ENCODE data around the gene ZNF366. TPM values are rescaled to one million over a fixed set of nuclear protein-coding genes. Genes with fewer than 3 reads are reported as not detected.
A peak's percentile ranks its signal among the peaks of the same experiment; 100 is the strongest.

Gene ZNF366
- total RNA-seq, 2 donors from 2014 or later: not detected

GRCh38 chr5:72510610-72511181 lies 3.5 kb upstream of the ZNF366 start:
- H3K4me3 Mint-ChIP-seq: no peak overlapping the region

GRCh38 chr5:72509401-72509800 lies 2.2 kb upstream of the ZNF366 start:
- no peak for TF ChIP-seq CTCF (conservative IDR thresholded peaks at IDR 0.05)
- peak; percentile 69 for DNase-seq
- WGBS, 2 experiments (ENCODE audit: insufficient coverage in 1 of 2, insufficient read length in 1 of 2): 87 to 89% methylated on average over 7 of the region's 7 CpGs
- Histone ChIP-seq H3K36me3 (ENCODE audit: control insufficient read depth, insufficient read depth, low read length) (no peaks in the 10 kb centered on the region), H3K4me3 (ENCODE audit: low read length) (no peak overlapping the region), H3K4me1 (ENCODE audit: control insufficient read depth, insufficient read depth, low read length) (no peaks in the 10 kb centered on the region), H3K9me3 (ENCODE audit: control insufficient read depth, low read length) (no peaks in the 10 kb centered on the region), H3K9ac (ENCODE audit: extremely low read depth, low read length, poor library complexity, severe bottlenecking) (no peak overlapping the region), H3K27ac (ENCODE audit: low read depth, low read length) (no peak overlapping the region), H3K27me3 (ENCODE audit: control insufficient read depth, insufficient read depth, low read length, poor library complexity, severe bottlenecking) (no peaks in the 10 kb centered on the region)
- peaks cover 2% of the 10 kb centered on the region for H3K27me3 Mint-ChIP-seq (ENCODE audit: insufficient read depth)
- peaks cover 11% of the 10 kb centered on the region for H3K4me1 Mint-ChIP-seq
- H3K36me3 Mint-ChIP-seq (ENCODE audit: low read depth): no peaks in the 10 kb centered on the region
- no peaks in the 10 kb centered on the region for H3K9me3 Mint-ChIP-seq
- H3K27ac Mint-ChIP-seq: no peak overlapping the region
- H3K4me3 Mint-ChIP-seq: no peak overlapping the region

More at GRCh38 chr5:72510610-72511181, 3.5 kb upstream of the ZNF366 start:
- Histone ChIP-seq H3K9ac (ENCODE audit: extremely low read depth, low read length, poor library complexity, severe bottlenecking) (no peak overlapping the region), H3K9me3 (ENCODE audit: control insufficient read depth, low read length) (no peaks in the 10 kb centered on the region), H3K36me3 (ENCODE audit: control insufficient read depth, insufficient read depth, low read length) (no peaks in the 10 kb centered on the region), H3K27ac (ENCODE audit: low read depth, low read length) (no peak overlapping the region), H3K4me3 (ENCODE audit: low read length) (no peak overlapping the region), H3K27me3 (ENCODE audit: control insufficient read depth, insufficient read depth, low read length, poor library complexity, severe bottlenecking) (no peaks in the 10 kb centered on the region), H3K4me1 (ENCODE audit: control insufficient read depth, insufficient read depth, low read length) (no peaks in the 10 kb centered on the region)
- Mint-ChIP-seq H3K9me3 (no peaks in the 10 kb centered on the region), H3K27ac (no peak overlapping the region), H3K4me1 (peaks cover 11% of the 10 kb centered on the region), H3K27me3 (ENCODE audit: insufficient read depth) (peaks cover 2% of the 10 kb centered on the region), H3K36me3 (ENCODE audit: low read depth) (no peaks in the 10 kb centered on the region)
- no peak for DNase-seq
- 90 to 100% methylated on average over 3 to 8 of the region's 8 CpGs for WGBS, 2 experiments (ENCODE audit: insufficient coverage in 1 of 2, insufficient read length in 1 of 2)
- no peak for TF ChIP-seq CTCF (conservative IDR thresholded peaks at IDR 0.05)

- H3K4me3 Mint-ChIP-seq: no peak overlapping the region
- peak; percentile 49 for TF ChIP-seq CTCF (conservative IDR thresholded peaks at IDR 0.05)
- Histone ChIP-seq H3K9ac (ENCODE audit: extremely low read depth, low read length, poor library complexity, severe bottlenecking) (no peak overlapping the region), H3K4me1 (ENCODE audit: control insufficient read depth, insufficient read depth, low read length) (no peaks in the 10 kb centered on the region), H3K36me3 (ENCODE audit: control insufficient read depth, insufficient read depth, low read length) (no peaks in the 10 kb centered on the region), H3K4me3 (ENCODE audit: low read length) (no peak overlapping the region), H3K9me3 (ENCODE audit: control insufficient read depth, low read length) (no peaks in the 10 kb centered on the region), H3K27me3 (ENCODE audit: control insufficient read depth, insufficient read depth, low read length, poor library complexity, severe bottlenecking) (no peaks in the 10 kb centered on the region), H3K27ac (ENCODE audit: low read depth, low read length) (no peak overlapping the region)
- peaks cover 2% of the 10 kb centered on the region for H3K27me3 Mint-ChIP-seq (ENCODE audit: insufficient read depth)
- H3K27ac Mint-ChIP-seq: no peak overlapping the region
- no peak for DNase-seq
- 80 to 93% methylated on average over 1 to 8 of the region's 8 CpGs for WGBS, 2 experiments (ENCODE audit: insufficient coverage in 1 of 2, insufficient read length in 1 of 2)
- H3K9me3 Mint-ChIP-seq: no peaks in the 10 kb centered on the region
- no peaks in the 10 kb centered on the region for H3K36me3 Mint-ChIP-seq (ENCODE audit: low read depth)
- H3K4me1 Mint-ChIP-seq: peaks cover 11% of the 10 kb centered on the region
These were observed 1.3 kb upstream of the ZNF366 start for GRCh38 chr5:72508241-72509170.

Measured in endodermal cell (in vitro differentiated cells).